ENCODE measurements around the gene ZCCHC3.
A peak's percentile ranks its signal among the peaks of the same experiment; 100 is the strongest.

Gene ZCCHC3

GRCh38 chr20:311609-312008 is 14.2 kb downstream of the ZCCHC3 start:
- no peak for DNase-seq (ENCODE audit: low read depth in 2 of 2, low spot score in 1 of 2)

GRCh38 chr20:312067-312466 is 14.7 kb downstream of the ZCCHC3 start:
- DNase-seq (ENCODE audit: low read depth in 2 of 2, low spot score in 1 of 2): no peak

GRCh38 chr20:312866-313265 is 15.5 kb downstream of the ZCCHC3 start:
- no peak for DNase-seq (ENCODE audit: low read depth in 2 of 2, low spot score in 1 of 2)

- DNase-seq (ENCODE audit: low read depth in 2 of 2, low spot score in 1 of 2): no peak
Measured at GRCh38 chr20:313402-313801, 16.0 kb downstream of the ZCCHC3 start.

GRCh38 chr20:313948-314347 is 16.6 kb downstream of the ZCCHC3 start:
- DNase-seq (ENCODE audit: low read depth in 2 of 2, low spot score in 1 of 2): no peak

- DNase-seq (ENCODE audit: low read depth in 2 of 2, low spot score in 1 of 2): no peak
Measured at GRCh38 chr20:316316-317068, 19.1 kb downstream of the ZCCHC3 start.

GRCh38 chr20:324177-325044 is 27.0 kb downstream of the ZCCHC3 start:
- peak; percentile 80 to 82 for DNase-seq (ENCODE audit: low read depth in 2 of 2, low spot score in 1 of 2)

- DNase-seq (ENCODE audit: low read depth in 2 of 2, low spot score in 1 of 2): peak; percentile 93 to 95
Measured at GRCh38 chr20:325045-325888, 27.9 kb downstream of the ZCCHC3 start, which contains the start of gene SOX12. SOX12 (plus strand) TSS chr20:325552; CDS start chr20:325925, 373 bp downstream.

GRCh38 chr20:325889-326644 is 28.7 kb downstream of the ZCCHC3 start:
- DNase-seq (ENCODE audit: low read depth in 2 of 2, low spot score in 1 of 2): peak in 1 of 2 donors; percentile 17

- no peak for DNase-seq (ENCODE audit: low read depth in 2 of 2, low spot score in 1 of 2)
Measured at GRCh38 chr20:326645-327185, 29.3 kb downstream of the ZCCHC3 start.

GRCh38 chr20:327186-328026 is 30.0 kb downstream of the ZCCHC3 start:
- DNase-seq (ENCODE audit: low read depth in 2 of 2, low spot score in 1 of 2): peak in 1 of 2 donors; percentile 56

GRCh38 chr20:328027-328974 is 30.9 kb downstream of the ZCCHC3 start:
- DNase-seq (ENCODE audit: low read depth in 2 of 2, low spot score in 1 of 2): no peak

GRCh38 chr20:328975-329695 is 31.8 kb downstream of the ZCCHC3 start:
- DNase-seq (ENCODE audit: low read depth in 2 of 2, low spot score in 1 of 2): no peak

GRCh38 chr20:329851-330232 is 32.5 kb downstream of the ZCCHC3 start:
- no peak for DNase-seq (ENCODE audit: low read depth in 2 of 2, low spot score in 1 of 2)

- peak in 1 of 2 donors; percentile 29 for DNase-seq (ENCODE audit: low read depth in 2 of 2, low spot score in 1 of 2)
Measured at GRCh38 chr20:330233-331149, 33.1 kb downstream of the ZCCHC3 start.

GRCh38 chr20:334578-334977 is 37.2 kb downstream of the ZCCHC3 start:
- no peak for DNase-seq (ENCODE audit: low read depth in 2 of 2, low spot score in 1 of 2)
